ENCODE results near the gene RNF225. TPM values are rescaled to one million over a fixed set of nuclear protein-coding genes. Genes with fewer than 3 reads are reported as not detected.

The RNF225 gene
- total and polyA plus RNA-seq, 2 of the 13 experiments (the other 11 are each of a cell fraction or from before 2014, with no cell fraction given): not detected

DNA sequence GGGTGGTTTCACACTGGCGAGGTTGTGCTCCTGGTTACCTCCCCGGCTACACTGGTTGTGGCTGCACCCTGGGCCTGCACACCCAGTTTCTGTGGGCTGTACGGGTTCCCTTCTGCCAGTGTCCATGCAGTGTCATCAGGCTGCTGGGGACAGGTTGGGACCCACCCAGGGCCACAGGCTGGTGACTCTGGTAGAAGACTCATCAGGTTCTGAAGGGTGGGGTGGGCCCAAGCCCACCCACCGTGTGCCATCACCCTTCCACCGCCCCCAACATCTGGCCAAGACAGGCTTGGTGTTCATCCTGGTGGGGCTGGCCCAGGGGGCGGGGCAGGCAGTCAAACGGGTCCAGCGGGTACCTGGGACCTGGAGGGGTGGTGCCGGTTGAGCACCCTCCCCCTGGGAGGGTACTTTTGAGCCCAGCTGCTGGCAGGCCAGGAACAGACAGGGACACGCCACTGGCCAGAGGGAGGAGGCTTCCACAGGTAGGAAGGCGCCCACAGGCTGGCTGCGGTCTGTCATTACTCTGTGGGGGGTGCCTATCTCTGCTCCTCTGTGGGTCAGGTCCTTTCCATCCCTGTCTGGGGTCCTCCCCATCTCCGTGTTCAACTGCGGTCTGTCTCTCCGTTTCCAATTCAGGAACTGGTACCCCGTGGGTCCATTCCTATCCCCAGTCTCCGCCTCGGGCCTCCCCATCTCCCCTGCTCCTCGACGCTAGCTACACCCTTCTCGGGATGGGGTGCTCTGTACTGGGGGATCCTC lies at the start of gene RNF225 (continued):
- TF ChIP-seq ZBED4 (CRISPR knock-in tag; IDR thresholded peaks at IDR 0.05; ENCODE audit: borderline replicate concordance) (no peak), ZNF530 (CRISPR knock-in tag; IDR thresholded peaks at IDR 0.05; ENCODE audit: low read depth) (no peak), ZNF792 (CRISPR knock-in tag; IDR thresholded peaks at IDR 0.05) (no peak), ZSCAN22 (CRISPR knock-in tag; IDR thresholded peaks at IDR 0.05) (peak; percentile 85), POLR2G (IDR thresholded peaks at IDR 0.05; ENCODE audit: low read depth, low read length) (peak; percentile 78), ZNF615 (CRISPR knock-in tag; IDR thresholded peaks at IDR 0.05; ENCODE audit: borderline replicate concordance) (0 out of 2 replicates have a peak, but pooled peaks have one; percentile 47), ZNF329 (CRISPR knock-in tag; IDR thresholded peaks at IDR 0.05; ENCODE audit: low read depth) (no peak), ZBTB37 (CRISPR knock-in tag; IDR thresholded peaks at IDR 0.05) (no peak), CENPX (CRISPR knock-in tag; IDR thresholded peaks at IDR 0.05) (no peak), DNMT1 (CRISPR knock-in tag; IDR thresholded peaks at IDR 0.05) (no peak), ZNF225 (CRISPR knock-in tag; IDR thresholded peaks at IDR 0.05) (no peak), ZNF382 (CRISPR knock-in tag; IDR thresholded peaks at IDR 0.05; ENCODE audit: borderline replicate concordance) (no peak), MTF1 (CRISPR knock-in tag; IDR thresholded peaks at IDR 0.05) (no peak), RBM22 (optimal IDR thresholded peaks at IDR 0.05; ENCODE audit: low read length) (peak; percentile 49), CREM (IDR thresholded peaks at IDR 0.05) (no peak), CREM (CRISPR knock-in tag; IDR thresholded peaks at IDR 0.05) (no peak), ZNF713 (CRISPR knock-in tag; IDR thresholded peaks at IDR 0.05) (no peak)
- TF ChIP-seq, protein P1, sequence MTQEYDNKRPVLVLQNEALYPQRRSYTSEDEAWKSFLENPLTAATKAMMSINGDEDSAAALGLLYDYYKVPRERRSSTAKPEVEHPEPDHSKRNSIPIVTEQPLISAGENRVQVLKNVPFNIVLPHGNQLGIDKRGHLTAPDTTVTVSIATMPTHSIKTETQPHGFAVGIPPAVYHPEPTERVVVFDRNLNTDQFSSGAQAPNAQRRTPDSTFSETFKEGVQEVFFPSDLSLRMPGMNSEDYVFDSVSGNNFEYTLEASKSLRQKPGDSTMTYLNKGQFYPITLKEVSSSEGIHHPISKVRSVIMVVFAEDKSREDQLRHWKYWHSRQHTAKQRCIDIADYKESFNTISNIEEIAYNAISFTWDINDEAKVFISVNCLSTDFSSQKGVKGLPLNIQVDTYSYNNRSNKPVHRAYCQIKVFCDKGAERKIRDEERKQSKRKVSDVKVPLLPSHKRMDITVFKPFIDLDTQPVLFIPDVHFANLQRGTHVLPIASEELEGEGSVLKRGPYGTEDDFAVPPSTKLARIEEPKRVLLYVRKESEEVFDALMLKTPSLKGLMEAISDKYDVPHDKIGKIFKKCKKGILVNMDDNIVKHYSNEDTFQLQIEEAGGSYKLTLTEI (CRISPR knock-in tag; conservative IDR thresholded peaks at IDR 0.05): no peak
- TF ChIP-seq, protein P2, sequence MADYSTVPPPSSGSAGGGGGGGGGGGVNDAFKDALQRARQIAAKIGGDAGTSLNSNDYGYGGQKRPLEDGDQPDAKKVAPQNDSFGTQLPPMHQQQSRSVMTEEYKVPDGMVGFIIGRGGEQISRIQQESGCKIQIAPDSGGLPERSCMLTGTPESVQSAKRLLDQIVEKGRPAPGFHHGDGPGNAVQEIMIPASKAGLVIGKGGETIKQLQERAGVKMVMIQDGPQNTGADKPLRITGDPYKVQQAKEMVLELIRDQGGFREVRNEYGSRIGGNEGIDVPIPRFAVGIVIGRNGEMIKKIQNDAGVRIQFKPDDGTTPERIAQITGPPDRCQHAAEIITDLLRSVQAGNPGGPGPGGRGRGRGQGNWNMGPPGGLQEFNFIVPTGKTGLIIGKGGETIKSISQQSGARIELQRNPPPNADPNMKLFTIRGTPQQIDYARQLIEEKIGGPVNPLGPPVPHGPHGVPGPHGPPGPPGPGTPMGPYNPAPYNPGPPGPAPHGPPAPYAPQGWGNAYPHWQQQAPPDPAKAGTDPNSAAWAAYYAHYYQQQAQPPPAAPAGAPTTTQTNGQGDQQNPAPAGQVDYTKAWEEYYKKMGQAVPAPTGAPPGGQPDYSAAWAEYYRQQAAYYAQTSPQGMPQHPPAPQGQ (CRISPR knock-in tag; IDR thresholded peaks at IDR 0.05; ENCODE audit: borderline replicate concordance): no peak
- TF ChIP-seq, protein P3, sequence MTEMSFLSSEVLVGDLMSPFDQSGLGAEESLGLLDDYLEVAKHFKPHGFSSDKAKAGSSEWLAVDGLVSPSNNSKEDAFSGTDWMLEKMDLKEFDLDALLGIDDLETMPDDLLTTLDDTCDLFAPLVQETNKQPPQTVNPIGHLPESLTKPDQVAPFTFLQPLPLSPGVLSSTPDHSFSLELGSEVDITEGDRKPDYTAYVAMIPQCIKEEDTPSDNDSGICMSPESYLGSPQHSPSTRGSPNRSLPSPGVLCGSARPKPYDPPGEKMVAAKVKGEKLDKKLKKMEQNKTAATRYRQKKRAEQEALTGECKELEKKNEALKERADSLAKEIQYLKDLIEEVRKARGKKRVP (CRISPR knock-in tag; IDR thresholded peaks at IDR 0.05): no peak
